ENCODE measurements around the gene SENP6.

GRCh38 chr6:75603106-75603420 is 1.4 kb downstream of the SENP6 start:
- no peak for TF ChIP-seq ZBED1 (IDR thresholded peaks at IDR 0.05)
- TF ChIP-seq ARID4B (CRISPR knock-in tag; IDR thresholded peaks at IDR 0.05) = no peak
- TF ChIP-seq CTCF (IDR thresholded peaks at IDR 0.05 in 2 of 3, conservative IDR thresholded peaks at IDR 0.05 in 1 of 3; ENCODE audit: insufficient read depth in 2 of 3, low read depth in 1 of 3, low read length in 3 of 3) = no peak
- no peak for TF ChIP-seq DIDO1 (tag; IDR thresholded peaks at IDR 0.05; ENCODE audit: low read depth)
- TF ChIP-seq RERE (CRISPR knock-in tag; IDR thresholded peaks at IDR 0.05; ENCODE audit: borderline replicate concordance) = no peak
- no peak for TF ChIP-seq TCF7L2 (IDR thresholded peaks at IDR 0.05; ENCODE audit: low read depth, low read length)
- TF ChIP-seq ZNF174 (CRISPR knock-in tag; IDR thresholded peaks at IDR 0.05) = no peak
- TF ChIP-seq ETS1 (conservative IDR thresholded peaks at IDR 0.05; ENCODE audit: control insufficient read depth, low read depth, low read length) = no peak
- TF ChIP-seq BHLHE40 (IDR thresholded peaks at IDR 0.05; ENCODE audit: low read length) = no peak
- TF ChIP-seq HMGXB4 (CRISPR knock-in tag; IDR thresholded peaks at IDR 0.05) = no peak
- no peak for TF ChIP-seq JUN (IDR thresholded peaks at IDR 0.05; ENCODE audit: borderline replicate concordance, low read depth, low read length)
- no peak for TF ChIP-seq JUN (CRISPR knock-in tag; IDR thresholded peaks at IDR 0.05; ENCODE audit: borderline replicate concordance)
- TF ChIP-seq TCF3 (CRISPR knock-in tag; IDR thresholded peaks at IDR 0.05) = no peak
- TF ChIP-seq ZC3H4 (CRISPR knock-in tag; IDR thresholded peaks at IDR 0.05; ENCODE audit: borderline replicate concordance) = no peak
- no peak for TF ChIP-seq ZNF146 (CRISPR knock-in tag; IDR thresholded peaks at IDR 0.05; ENCODE audit: unreplicated experiment)

Data from K562 (cell line).